ENCODE results near the gene CTNNA1.

- TF ChIP-seq CTCF (IDR thresholded peaks at IDR 0.05) (no peak), POLR2A (IDR thresholded peaks at IDR 0.05) (no peak)
These were observed 113.8 kb downstream of the CTNNA1 start for GRCh38 chr5:138867011-138867410.

Data from right lobe of liver (tissue), 4 donors.